Neural cell (in vitro differentiated cells): ENCODE measurements around the gene MAGI2. TPM values are rescaled to one million over a fixed set of nuclear protein-coding genes. Genes with fewer than 3 reads are reported as not detected.

Experiments
- H2AFZ ChIP-seq: fragments of 200-600, 300-800 bp; sonication (generic), shearing (Covaris generic); 2 replicates; pipeline ENCODE4 v1.6.0; 2014; ENCODE audit warnings: low read depth, mild to moderate bottlenecking, antibody characterized with exemption, low read length, moderate library complexity
- H3F3A ChIP-seq: fragments of 200-600 bp; shearing (Covaris generic); 2 replicates; pipeline ENCODE4 v1.6.1; 2016; ENCODE audit warnings: mild to moderate bottlenecking, moderate library complexity, mixed read lengths, antibody characterized with exemption, low read length; ENCODE audit not compliant: insufficient read depth, poor library complexity, severe bottlenecking
- H3K27ac ChIP-seq: fragments of 200-600, 300-800 bp; sonication (generic), shearing (Covaris generic); 2 replicates; pipeline ENCODE4 v1.5.1; 2014; ENCODE audit warnings: mild to moderate bottlenecking, low read length, moderate library complexity
- H3K27me3 ChIP-seq: fragments of 300-800, 200-600 bp; sonication (generic), shearing (Covaris generic); 2 replicates; pipeline ENCODE4 v1.6.0; 2014; ENCODE audit warnings: mild to moderate bottlenecking, low read depth, low read length, moderate library complexity; ENCODE audit not compliant: insufficient read depth
- H3K36me3 ChIP-seq: fragments of 300-800, 200-600 bp; sonication (generic), shearing (Covaris generic); 2 replicates; pipeline ENCODE4 v1.5.1; 2014; ENCODE audit warnings: mild to moderate bottlenecking, antibody characterized with exemption, low read length, moderate library complexity; ENCODE audit not compliant: insufficient read depth
- H3K4me2 ChIP-seq: fragments of 300-800, 200-600 bp; sonication (generic), shearing (Covaris generic); 2 replicates; pipeline ENCODE4 v1.6.0; 2014; ENCODE audit warnings: mild to moderate bottlenecking, low read length
- H3K4me3 ChIP-seq: fragments of 300-800, 200-600 bp; sonication (generic), shearing (Covaris generic); 2 replicates; pipeline ENCODE4 v1.5.1; 2014; ENCODE audit warnings: mild to moderate bottlenecking, low read length, moderate library complexity
- H3K79me2 ChIP-seq: fragments of 200-600 bp; shearing (Covaris generic); replicated peaks from 2 replicates; pipeline ENCODE4 v1.6.0; 2014; ENCODE audit warnings: mild to moderate bottlenecking, low read length, moderate library complexity; ENCODE audit not compliant: insufficient read depth
- H3K9ac ChIP-seq: fragments of 300-800, 200-600 bp; sonication (generic), shearing (Covaris generic); 2 replicates; pipeline ENCODE4 v1.6.1; 2016; ENCODE audit warnings: mild to moderate bottlenecking, low read length, mixed read lengths
- H3K9me2 ChIP-seq: fragments of 200-600 bp; shearing (Covaris generic); 2 replicates; pipeline ENCODE4 v1.6.1; 2016; ENCODE audit warnings: mild to moderate bottlenecking, low read length, mixed read lengths; ENCODE audit not compliant: insufficient read depth
- H3K9me3 ChIP-seq: fragments of 200-600, 300-800 bp; sonication (generic), shearing (Covaris generic); 2 replicates; pipeline ENCODE4 v1.6.1; 2016; ENCODE audit warnings: mild to moderate bottlenecking, mixed run types, low read length, moderate library complexity, mixed read lengths
- H4K20me1 ChIP-seq: fragments of 200-600 bp; shearing (Covaris generic); 2 replicates; pipeline ENCODE4 v1.6.1; 2016; ENCODE audit warnings: mild to moderate bottlenecking, mixed run types; ENCODE audit not compliant: insufficient read depth
- CTCF ChIP-seq: fragments of 450-650 bp; IDR thresholded peaks from 2 replicates; pipeline ENCODE4 v1.5.1; 2014; ENCODE audit warnings: antibody characterized with exemption, mild to moderate bottlenecking, moderate library complexity; ENCODE audit not compliant: poor library complexity, severe bottlenecking
- EP300 ChIP-seq: fragments of 450-650 bp; conservative IDR thresholded peaks from 2 replicates; pipeline ENCODE4 v1.6.1; 2014; ENCODE audit warnings: antibody characterized with exemption, mild to moderate bottlenecking, moderate library complexity; ENCODE audit not compliant: poor library complexity, severe bottlenecking
- EZH2 ChIP-seq: fragments of 200-600, 300-800 bp; shearing (Covaris generic), sonication (generic); IDR thresholded peaks from 2 replicates; pipeline ENCODE4 v1.6.1; 2014; ENCODE audit warnings: antibody characterized with exemption, low read length, borderline replicate concordance, mild to moderate bottlenecking; ENCODE audit not compliant: insufficient read depth, poor library complexity, severe bottlenecking
- MXI1 ChIP-seq: fragments of 450-650 bp; conservative IDR thresholded peaks from 2 replicates; pipeline ENCODE4 v1.6.1; 2014; ENCODE audit warnings: antibody characterized with exemption, mild to moderate bottlenecking; ENCODE audit not compliant: poor library complexity, severe bottlenecking
- POLR2AphosphoS5 ChIP-seq: IDR thresholded peaks from 2 replicates; pipeline ENCODE4 v1.6.1; 2012
- RAD21 ChIP-seq: fragments of 450-650 bp; conservative IDR thresholded peaks from 2 replicates; pipeline ENCODE4 v1.6.1; 2014; ENCODE audit warnings: antibody characterized with exemption, mild to moderate bottlenecking, moderate library complexity
- REST ChIP-seq: IDR thresholded peaks from 2 replicates; pipeline ENCODE4 v1.6.1; 2012; ENCODE audit warnings: borderline replicate concordance
- SMC3 ChIP-seq: fragments of 450-650 bp; conservative IDR thresholded peaks from 2 replicates; pipeline ENCODE4 v1.6.1; 2014; ENCODE audit warnings: antibody characterized with exemption, mild to moderate bottlenecking, moderate library complexity; ENCODE audit not compliant: poor library complexity
- TAF1 ChIP-seq: IDR thresholded peaks from 2 replicates; pipeline ENCODE4 v1.6.1; 2012; ENCODE audit warnings: low read depth
- polyA plus RNA-seq: library from polyadenylated mRNA; depleted of rRNA; stranded (reverse); fragments of >200 nt; gene quantifications from 2 replicates; pipeline ENCODE4 v1.2.3, GENCODE V29; 2014

Gene MAGI2
- polyA plus RNA-seq, 1 donor from 2014 or later, result 19.3 TPM

- Histone ChIP-seq H3K4me3 (no peak overlapping the region), H3K9ac (no peak overlapping the region), H3K79me2 (no peaks in the 10 kb centered on the region), H3K4me2 (no peak overlapping the region), H4K20me1 (no peaks in the 10 kb centered on the region), H3K9me2 (no peaks in the 10 kb centered on the region), H3K9me3 (no peaks in the 10 kb centered on the region), H3K36me3 (no peaks in the 10 kb centered on the region), H3F3A (no peaks in the 10 kb centered on the region), H2AFZ (no peak overlapping the region), H3K27me3 (no peaks in the 10 kb centered on the region), H3K27ac (no peak overlapping the region)
- TF ChIP-seq MXI1 (no peak), REST (no peak), CTCF (no peak), EZH2 (no peak), SMC3 (no peak), EP300 (no peak), POLR2AphosphoS5 (no peak), TAF1 (no peak), RAD21 (no peak)
These were observed 159.8 kb downstream of the MAGI2 start for GRCh38 chr7:79293655-79294142.

- no peaks in the 10 kb centered on the region for H3F3A ChIP-seq
- no peak overlapping the region for H3K27ac ChIP-seq
- no peak overlapping the region for H3K9ac ChIP-seq
- no peaks in the 10 kb centered on the region for H4K20me1 ChIP-seq
- H3K79me2 ChIP-seq, result no peaks in the 10 kb centered on the region
- no peak overlapping the region for H2AFZ ChIP-seq
- no peaks in the 10 kb centered on the region for H3K36me3 ChIP-seq
- H3K9me3 ChIP-seq, result no peaks in the 10 kb centered on the region
- H3K4me2 ChIP-seq, result no peak overlapping the region
- no peaks in the 10 kb centered on the region for H3K27me3 ChIP-seq
- TF ChIP-seq REST (no peak), POLR2AphosphoS5 (no peak), MXI1 (no peak), RAD21 (no peak), EP300 (no peak), CTCF (no peak), SMC3 (no peak), EZH2 (no peak), TAF1 (no peak)
- H3K9me2 ChIP-seq, result no peaks in the 10 kb centered on the region
- H3K4me3 ChIP-seq, result no peak overlapping the region
These were observed 160.6 kb downstream of the MAGI2 start for GRCh38 chr7:79292834-79293233.
